H1 (cell line): Measurements from ENCODE around the gene ALOX5. TPM values are rescaled to one million over a fixed set of nuclear protein-coding genes. Genes with fewer than 3 reads are reported as not detected.

Experiments
- CTCF ChIA-PET: fragments of 300-600 bp; sonication (Branson Sonifier 250); formaldehyde crosslinking; loops from one replicate; lab custom pipeline; 2021; ENCODE audit not compliant: partially characterized antibody; lab: Charles Lee
- POLR2A ChIA-PET: fragments of 300-600 bp; sonication (Branson Sonifier 250); formaldehyde crosslinking; loops from one replicate; lab custom pipeline; 2021; ENCODE audit warnings: inconsistent platforms; ENCODE audit not compliant: partially characterized antibody; lab: Charles Lee
- DNase-seq, 2 experiments: peaks; one replicate each; pipeline versions ENCODE4 v3.0.0 to v3.0.0-alpha.2; 2010 to 2022; ENCODE audit warnings: low spot score in 2 of 2, low read depth in 1 of 2, mixed read lengths in 1 of 2
- FAIRE-seq: peaks from 2 replicates; lab custom pipeline; 2011; peaks lifted over from hg19 to GRCh38; lab: Jason Lieb, UNC
- H2AFZ ChIP-seq: 2 replicates; pipeline ENCODE4 v1.8.1; 2012; ENCODE audit warnings: low read length, inconsistent platforms
- H2AK5ac ChIP-seq: 2 replicates; pipeline ENCODE4 v1.6.1; 2013; ENCODE audit warnings: low read depth, low read length
- H2BK120ac ChIP-seq: replicated peaks from 2 replicates; pipeline ENCODE3; 2013; ENCODE audit warnings: low read depth, low read length, inconsistent platforms
- H2BK12ac ChIP-seq: 2 replicates; pipeline ENCODE4 v1.6.1; 2013; ENCODE audit warnings: low read depth, low read length
- H2BK15ac ChIP-seq: 2 replicates; pipeline ENCODE4 v1.6.1; 2013; ENCODE audit warnings: low read length
- H2BK20ac ChIP-seq: 2 replicates; pipeline ENCODE4 v1.6.1; 2013; ENCODE audit warnings: low read length
- H2BK5ac ChIP-seq: 2 replicates; pipeline ENCODE4 v1.6.1; 2013; ENCODE audit warnings: low read depth, low read length
- H3K14ac ChIP-seq: 2 replicates; pipeline ENCODE4 v1.6.1; 2013; ENCODE audit warnings: inconsistent platforms; ENCODE audit not compliant: insufficient read length
- H3K18ac ChIP-seq: 2 replicates; pipeline ENCODE4 v1.6.1; 2013; ENCODE audit warnings: low read length; ENCODE audit errors: extremely low read depth
- H3K23ac ChIP-seq: 2 replicates; pipeline ENCODE4 v1.6.1; 2013; ENCODE audit warnings: inconsistent platforms; ENCODE audit not compliant: insufficient read length
- H3K23me2 ChIP-seq: 2 replicates; pipeline ENCODE4 v1.6.1; 2013; ENCODE audit warnings: low read depth, low read length
- H3K27ac ChIP-seq: 2 replicates; pipeline ENCODE4 v1.6.1; 2011; ENCODE audit warnings: low read depth, low read length, inconsistent platforms
- H3K27me3 ChIP-seq, 4 experiments: replicated peaks in 1 of 4; 1 replicate in 1 of 4; 2 replicates in 3 of 4; pipeline versions ENCODE4 v1.6.1 to v1.8.1; 2011 to 2013; ENCODE audit warnings: low read length in 3 of 4, mild to moderate bottlenecking in 3 of 4, inconsistent platforms in 2 of 4, mixed read lengths in 2 of 4, moderate library complexity in 1 of 4; ENCODE audit not compliant: control insufficient read depth in 3 of 4, insufficient read depth in 3 of 4; ENCODE audit errors: extremely low read depth in 1 of 4
- H3K36me3 ChIP-seq, 4 experiments: 2 replicates each; pipeline versions ENCODE4 v1.6.1 to v1.8.1; 2011 to 2013; ENCODE audit warnings: mild to moderate bottlenecking in 4 of 4, low read length in 3 of 4, moderate library complexity in 2 of 4, control low read depth in 1 of 4, inconsistent platforms in 1 of 4; ENCODE audit not compliant: insufficient read depth in 4 of 4, control insufficient read depth in 2 of 4
- H3K4ac ChIP-seq: replicated peaks from 2 replicates; pipeline ENCODE3; 2013; ENCODE audit warnings: low read length, low read depth, mixed read lengths, inconsistent platforms; ENCODE audit not compliant: insufficient read length
- H3K4me1 ChIP-seq, 4 experiments: replicated peaks in 1 of 4; 1 replicate in 1 of 4; 2 replicates in 3 of 4; pipeline versions ENCODE4 v1.6.1 to v1.8.1; 2011 to 2013; ENCODE audit warnings: low read length in 3 of 4, inconsistent platforms in 2 of 4, mixed read lengths in 1 of 4; ENCODE audit not compliant: insufficient read depth in 4 of 4, control insufficient read depth in 3 of 4
- H3K4me2 ChIP-seq, 2 experiments: 2 replicates each; pipeline versions ENCODE4 v1.6.1 to v1.8.1; 2011 to 2013; ENCODE audit warnings: low read depth in 2 of 2, low read length in 2 of 2, control low read depth in 1 of 2, inconsistent platforms in 1 of 2, mild to moderate bottlenecking in 1 of 2; ENCODE audit not compliant: insufficient read depth in 1 of 2
- H3K4me3 ChIP-seq, 4 experiments: fragments of 200-600, 300-600 bp in 1 of 4; sonication (generic), shearing (Covaris generic), sonication (Bioruptor Twin) in 1 of 4; 2 replicates each; pipeline versions ENCODE4 v1.5.1 to v1.8.1; 2011 to 2016; ENCODE audit warnings: low read length in 4 of 4, low read depth in 3 of 4, control low read depth in 2 of 4, inconsistent platforms in 2 of 4, mild to moderate bottlenecking in 2 of 4, mixed read lengths in 1 of 4, moderate library complexity in 1 of 4; ENCODE audit not compliant: insufficient read depth in 2 of 4; ENCODE audit errors: extremely low read depth in 1 of 4
- H3K56ac ChIP-seq: replicated peaks from 2 replicates; pipeline ENCODE3; 2013; ENCODE audit warnings: low read depth, mild to moderate bottlenecking, mixed read lengths, low read length, inconsistent platforms; ENCODE audit not compliant: insufficient read length
- H3K79me1 ChIP-seq: 2 replicates; pipeline ENCODE4 v1.6.1; 2013; ENCODE audit warnings: low read depth, low read length, control low read depth
- H3K79me2 ChIP-seq, 2 experiments: 2 replicates each; pipeline versions ENCODE4 v1.6.1 to v1.8.1; 2012 to 2013; ENCODE audit warnings: low read length in 2 of 2, mild to moderate bottlenecking in 2 of 2, inconsistent platforms in 1 of 2; ENCODE audit not compliant: insufficient read depth in 2 of 2, control insufficient read depth in 1 of 2
- H3K9ac ChIP-seq, 4 experiments: replicated peaks in 1 of 4; 1 replicate in 1 of 4; 2 replicates in 3 of 4; pipeline versions ENCODE4 v1.6.1 to v1.8.1; 2011 to 2013; ENCODE audit warnings: low read depth in 3 of 4, low read length in 3 of 4, control low read depth in 2 of 4, mild to moderate bottlenecking in 2 of 4, moderate library complexity in 2 of 4, inconsistent platforms in 1 of 4; ENCODE audit errors: extremely low read depth in 1 of 4
- H3K9me3 ChIP-seq, 2 experiments: 2 replicates each; pipeline versions ENCODE4 v1.6.1 to v1.8.1; 2012 to 2013; ENCODE audit warnings: mild to moderate bottlenecking in 2 of 2, moderate library complexity in 2 of 2, control low read depth in 1 of 2, inconsistent platforms in 1 of 2, low read depth in 1 of 2, low read length in 1 of 2, mixed read lengths in 1 of 2; ENCODE audit not compliant: insufficient read depth in 2 of 2
- H4K20me1 ChIP-seq, 2 experiments: replicated peaks in 1 of 2; 2 replicates each; pipeline versions ENCODE3 to v1.8.1; 2011 to 2013; ENCODE audit warnings: inconsistent platforms in 2 of 2, low read length in 2 of 2, mild to moderate bottlenecking in 1 of 2; ENCODE audit not compliant: insufficient read depth in 2 of 2, control insufficient read depth in 1 of 2
- H4K5ac ChIP-seq: 2 replicates; pipeline ENCODE4 v1.6.1; 2013; ENCODE audit warnings: low read length, low read depth, mixed read lengths, inconsistent platforms; ENCODE audit not compliant: insufficient read length
- H4K8ac ChIP-seq: 2 replicates; pipeline ENCODE4 v1.8.0; 2013; ENCODE audit warnings: mild to moderate bottlenecking, moderate library complexity, low read length, inconsistent platforms; ENCODE audit not compliant: insufficient read depth; ENCODE audit errors: extremely low read depth
- H4K91ac ChIP-seq: replicated peaks from 2 replicates; pipeline ENCODE3; 2013; ENCODE audit warnings: low read length, mixed read lengths, inconsistent platforms; ENCODE audit not compliant: insufficient read length
- BACH1 ChIP-seq: IDR thresholded peaks from 2 replicates; pipeline ENCODE4 v1.6.1; 2012; ENCODE audit warnings: low read length, improper control_type of control experiment
- BCL11A ChIP-seq, 2 experiments: IDR thresholded peaks; one replicate each; pipeline ENCODE4 v1.6.1; 2011; ENCODE audit warnings: low read depth in 2 of 2, low read length in 2 of 2, mild to moderate bottlenecking in 2 of 2
- CBX8 ChIP-seq: fragments of 300-800, 300-1000 bp; sonication (generic); IDR thresholded peaks from 2 replicates; pipeline ENCODE4 v1.7.1; 2016; ENCODE audit warnings: low read depth, low read length, borderline replicate concordance
- E2F6 ChIP-seq: IDR thresholded peaks from 2 replicates; pipeline ENCODE4 v1.6.1; 2012; ENCODE audit warnings: inconsistent platforms
- EZH2 ChIP-seq: fragments of 200-600 bp; sonication (generic); IDR thresholded peaks from 2 replicates; pipeline ENCODE4 v1.7.1; 2012; ENCODE audit warnings: low read depth, mild to moderate bottlenecking, moderate library complexity, low read length, inconsistent platforms; ENCODE audit not compliant: severe bottlenecking
- GABPA ChIP-seq: IDR thresholded peaks from 2 replicates; pipeline ENCODE4 v1.6.1; 2011; ENCODE audit warnings: mild to moderate bottlenecking, low read length, moderate library complexity, borderline replicate concordance; ENCODE audit not compliant: insufficient read depth
- GTF2F1 ChIP-seq: IDR thresholded peaks from 2 replicates; pipeline ENCODE4 v1.6.1; 2012; ENCODE audit warnings: low read depth, low read length, improper control_type of control experiment, borderline replicate concordance
- NRF1 ChIP-seq: IDR thresholded peaks from 2 replicates; pipeline ENCODE4 v1.6.1; 2011; ENCODE audit warnings: mild to moderate bottlenecking, low read depth, low read length, improper control_type of control experiment
- RNF2 ChIP-seq: fragments of 200-900, 300-1000 bp; sonication (generic); IDR thresholded peaks from 2 replicates; pipeline ENCODE4 v1.7.1; 2016; ENCODE audit warnings: borderline replicate concordance, low read depth, mild to moderate bottlenecking, antibody characterized with exemption, low read length; ENCODE audit not compliant: poor library complexity, severe bottlenecking; ENCODE audit errors: missing control alignments
- SIRT6 ChIP-seq: IDR thresholded peaks from one replicate; pipeline ENCODE4 v1.7.1; 2012; ENCODE audit warnings: low read length, inconsistent platforms
- USF2 ChIP-seq: IDR thresholded peaks from 2 replicates; pipeline ENCODE4 v1.6.1; 2011; ENCODE audit warnings: low read length, improper control_type of control experiment
- WGBS, 2 experiments: shearing (Covaris generic) in 1 of 2; methylation state at CpG; one replicate each; pipeline versions ENCODE4 v1.1.6 to v1.1.7; 2013 to 2015; ENCODE audit warnings: low lambda C conversion rate in 2 of 2, mixed read lengths in 2 of 2, inconsistent platforms in 1 of 2, low coverage in 1 of 2, missing lambda C conversion rate in 1 of 2; ENCODE audit not compliant: insufficient replicate concordance in 2 of 2, insufficient coverage in 1 of 2, insufficient read length in 1 of 2; ENCODE audit errors: extremely low coverage in 1 of 2, missing lambda C conversion rate in 1 of 2; 5-methylcytosine and 5-hydroxymethylcytosine counted together
- polyA plus RNA-seq, 7 experiments: library from polyadenylated mRNA; depleted of rRNA in 3 of 7; stranded (reverse) in 5 of 7; unstranded in 2 of 7; fragments of >200 nt in 5 of 7; fragments of 200-250 nt in 2 of 7; gene quantifications; 1 replicate in 5 of 7; 2 replicates in 1 of 7; 4 replicates in 1 of 7; pipeline versions ENCODE4 v1.2.1 to v1.2.3, GENCODE V29; 2011 to 2013; ENCODE audit warnings: missing spikeins in 2 of 7, mixed read lengths in 2 of 7
- total RNA-seq: library from RNA; stranded (reverse); fragmentation: NEBNext Ultra II Directional; extraction: Animal tissue kit (Norgen Biotek cat#: 25700); gene quantifications from 2 replicates; pipeline ENCODE4 v1.2.1, GENCODE V29; 2021

ALOX5 gene
- total and polyA plus RNA-seq, 2 of the 8 experiments (the other 6 are each of a cell fraction or from before 2014, with no cell fraction given): 1.6 to 3.8 TPM

- no peaks in the 10 kb centered on the region for H3K79me1 ChIP-seq
- no peak overlapping the region for H3K4me3 ChIP-seq
- no peak overlapping the region for H3K14ac ChIP-seq
- no peaks in the 10 kb centered on the region for H4K20me1 ChIP-seq
- H3K56ac ChIP-seq: no peak overlapping the region
- H3K27ac ChIP-seq: no peak overlapping the region
- H3K23ac ChIP-seq: no peak overlapping the region
- H2BK20ac ChIP-seq: no peak overlapping the region
- no peak for TF ChIP-seq RNF2
- TF ChIP-seq CBX8: no peak
- TF ChIP-seq GTF2F1: no peak
- no peak for TF ChIP-seq USF2
- no peak for TF ChIP-seq GABPA
- TF ChIP-seq SIRT6: no peak
- TF ChIP-seq NRF1: no peak
- TF ChIP-seq BACH1: no peak
- no peak for TF ChIP-seq E2F6
- TF ChIP-seq BCL11A (IDR thresholded peaks at IDR 0.05; ENCODE audit: low read depth in 2 of 2, low read length in 2 of 2): no peak
- no peak for TF ChIP-seq EZH2
- FAIRE-seq (no peak), DNase-seq (no peak)
- no peak overlapping the region for H4K91ac ChIP-seq
- H3K23me2 ChIP-seq: no peaks in the 10 kb centered on the region
- 0 out of 7 replicates have a peak, but pooled peaks cover 0 to 2% (median 0%) of the 10 kb centered on the region in 4 experiments for H3K4me1 ChIP-seq
- no peak overlapping the region for H3K9ac ChIP-seq
- no peaks in the 10 kb centered on the region for H3K9me3 ChIP-seq
- no peak overlapping the region for H2AK5ac ChIP-seq
- H3K4ac ChIP-seq: no peak overlapping the region
- no peak overlapping the region for H3K18ac ChIP-seq
- H4K5ac ChIP-seq: no peak overlapping the region
- H3K27me3 ChIP-seq: no peaks in the 10 kb centered on the region
- H2AFZ ChIP-seq: no peak overlapping the region
- no peaks in the 10 kb centered on the region; a peak in 1 of 8 replicates for H3K36me3 ChIP-seq
- no peak overlapping the region for H2BK15ac ChIP-seq
- no peaks in the 10 kb centered on the region for H3K79me2 ChIP-seq
- ChIA-PET CTCF (interaction anchor here (0.6 to 4.1 kb wide), 5 partner anchors 10 to 584 kb away, joined by 3 to 30 read pairs (median 3); no protein-coding TSS in a partner anchor), POLR2A (no interaction called here)
- WGBS, 2 experiments: 96% methylated on average over 9 of the region's 9 CpGs; no CpG with 5 or more reads in 1 of the 2 experiments
- no peak overlapping the region for H2BK5ac ChIP-seq
- no peak overlapping the region for H2BK120ac ChIP-seq
- no peak overlapping the region for H3K4me2 ChIP-seq
- H4K8ac ChIP-seq: no peak overlapping the region; the same call in 1 of the 2 replicates
- H2BK12ac ChIP-seq: no peak overlapping the region
Measured at GRCh38 chr10:45454262-45454661, 80.2 kb downstream of the ALOX5 start.
